K562 (cell line): ENCODE measurements around the gene TMEM176B. TPM values are rescaled to one million over a fixed set of nuclear protein-coding genes. Genes with fewer than 3 reads are reported as not detected.
A peak's percentile ranks its signal among the peaks of the same experiment; 100 is the strongest.

Source experiments
- ARID1B ChIP-seq: fragments of 450-650 bp; IDR thresholded peaks from 2 replicates; pipeline ENCODE4 v1.6.1; 2016; ENCODE audit warnings: antibody characterized with exemption, mild to moderate bottlenecking, inconsistent platforms
- C11orf30 ChIP-seq: fragments of 450-650 bp; IDR thresholded peaks from 2 replicates; pipeline ENCODE4 v1.6.1; 2016; ENCODE audit warnings: low read depth, mild to moderate bottlenecking
- DMBX1 ChIP-seq: fragments of 250-450 bp; sonication (Bioruptor Pico); IDR thresholded peaks from 2 replicates; pipeline ENCODE4 v1.8.0; 2022; ENCODE audit warnings: inconsistent platforms, mild to moderate bottlenecking, moderate library complexity, borderline replicate concordance
- ESRRA ChIP-seq: fragments of 450-650 bp; IDR thresholded peaks from 2 replicates; pipeline ENCODE4 v1.6.1; 2014; ENCODE audit warnings: low read depth, mild to moderate bottlenecking, moderate library complexity, borderline replicate concordance
- RBM34 ChIP-seq: fragments of 200-400 bp; formaldehyde crosslinking; IDR thresholded peaks from 2 replicates; pipeline ENCODE4 v1.6.1; 2018; ENCODE audit warnings: low read length, borderline replicate concordance; ENCODE audit not compliant: insufficient read depth
- SLC30A9 ChIP-seq: fragments of 250-450 bp; sonication (Bioruptor Pico); IDR thresholded peaks from 2 replicates; pipeline ENCODE4 v1.8.0; 2022; ENCODE audit warnings: mild to moderate bottlenecking, moderate library complexity
- SNIP1 ChIP-seq: fragments of 450-650 bp; IDR thresholded peaks from 2 replicates; pipeline ENCODE4 v1.7.1; 2017; ENCODE audit warnings: low read depth, mild to moderate bottlenecking
- TAF1 ChIP-seq: IDR thresholded peaks from 2 replicates; pipeline ENCODE4 v1.6.1; 2011; ENCODE audit warnings: mild to moderate bottlenecking, low read length, moderate library complexity; ENCODE audit not compliant: insufficient read depth, control insufficient read depth, severe bottlenecking; ENCODE audit errors: extremely low read depth
- TCF7 ChIP-seq: sonication (generic); IDR thresholded peaks from 2 replicates; pipeline ENCODE4 v1.6.1; 2016; ENCODE audit warnings: antibody characterized with exemption, borderline replicate concordance
- polyA plus RNA-seq, 8 experiments: library from polyadenylated mRNA; depleted of rRNA in 4 of 8; stranded (reverse) in 5 of 8; unstranded in 3 of 8; fragments of >200 nt; fragmentation: Nextera tagmentation in 2 of 8; fragmentation: Illumina TruSeq in 1 of 8; extraction: Ambion mirVana in 2 of 8; extraction: Trizol in 1 of 8; gene quantifications; 2 replicates each; pipeline versions ENCODE4 v1.2.1 to v1.2.3, GENCODE V29; 2011 to 2014; ENCODE audit warnings: inconsistent platforms in 1 of 8, missing spikeins in 1 of 8
- total RNA-seq, 7 experiments: library from RNA; depleted of rRNA in 6 of 7; stranded (reverse); fragments of >200 nt in 6 of 7; fragmentation: Illumina TruSeq in 2 of 7; extraction: Trizol in 2 of 7; gene quantifications; 2 replicates each; pipeline versions ENCODE4 v1.2.1 to v1.2.3, GENCODE V29; 2011 to 2021; ENCODE audit warnings: low replicate concordance in 1 of 7
- TF ChIP-seq, protein P1 (sequence below): fragments of 450-650 bp; IDR thresholded peaks from 2 replicates; pipeline ENCODE4 v1.6.1; 2017; ENCODE audit warnings: mild to moderate bottlenecking, moderate library complexity
- TF ChIP-seq, protein P2 (sequence below): fragments of 250-450 bp; sonication (Bioruptor Pico); IDR thresholded peaks from 2 replicates; pipeline ENCODE4 v1.4.0; 2020
- TF ChIP-seq, protein P3 (sequence below): sonication (generic); formaldehyde crosslinking; IDR thresholded peaks from 2 replicates; pipeline ENCODE4 v1.8.0; 2023; ENCODE audit warnings: missing genetic modification reagents, mild to moderate bottlenecking, borderline replicate concordance
- TF ChIP-seq, protein P4 (sequence below): sonication (generic); formaldehyde crosslinking; IDR thresholded peaks from 2 replicates; pipeline ENCODE4 v1.9.0; 2022; ENCODE audit warnings: mild to moderate bottlenecking, missing genetic modification reagents

Gene TMEM176B
- total and polyA plus RNA-seq, 9 of the 15 experiments (the other 6 are each of a cell fraction or from before 2014, with no cell fraction given), result 0.19 to 0.60 TPM; not detected in 7

DNA sequence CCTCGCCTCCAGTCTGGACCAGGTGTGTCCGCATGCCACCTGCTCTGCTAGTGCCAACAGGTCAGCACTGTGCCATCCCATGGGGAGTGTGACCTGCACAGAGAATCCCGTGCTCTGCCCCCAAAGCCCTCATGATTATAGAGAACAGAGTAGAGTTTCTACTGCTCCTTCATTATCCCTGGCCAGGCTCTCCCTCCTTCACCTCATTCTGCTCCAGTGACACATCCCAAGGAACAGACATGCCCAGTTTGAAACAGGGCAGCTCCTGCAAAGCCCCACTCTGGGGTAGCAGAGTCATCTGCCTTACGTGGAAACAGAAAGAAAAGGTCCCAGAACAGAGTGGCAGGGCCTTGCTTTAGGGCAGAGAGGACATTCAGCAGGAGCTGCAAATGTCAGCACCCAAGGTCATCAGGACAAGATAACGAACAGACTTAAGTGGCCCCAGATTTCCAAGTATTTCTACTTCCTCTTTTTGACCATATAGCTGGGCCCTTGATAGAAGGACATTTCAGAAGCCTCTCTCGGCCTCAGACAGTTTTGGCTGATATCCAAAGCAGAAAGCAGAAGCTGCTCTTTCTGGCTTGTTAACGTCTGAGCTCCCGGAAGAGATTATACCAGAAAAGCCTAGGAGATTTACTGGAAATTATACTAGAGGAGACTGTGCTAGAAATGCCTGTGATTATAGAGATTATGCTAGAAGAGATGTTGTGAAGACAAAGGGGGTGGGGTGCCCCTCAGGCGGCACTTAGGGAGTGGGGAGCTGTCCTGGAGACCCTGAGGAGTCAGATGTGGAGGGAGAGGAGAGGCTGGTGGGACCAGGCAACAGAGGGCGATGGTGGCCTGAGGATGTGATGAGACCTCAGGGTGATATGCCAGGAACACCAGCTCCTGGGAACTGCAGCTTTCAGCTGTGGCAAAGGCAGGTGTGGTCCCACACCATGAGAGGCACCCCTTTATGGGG is 12.6 kb downstream of the TMEM176B start (continued):
- TF ChIP-seq, protein P1, sequence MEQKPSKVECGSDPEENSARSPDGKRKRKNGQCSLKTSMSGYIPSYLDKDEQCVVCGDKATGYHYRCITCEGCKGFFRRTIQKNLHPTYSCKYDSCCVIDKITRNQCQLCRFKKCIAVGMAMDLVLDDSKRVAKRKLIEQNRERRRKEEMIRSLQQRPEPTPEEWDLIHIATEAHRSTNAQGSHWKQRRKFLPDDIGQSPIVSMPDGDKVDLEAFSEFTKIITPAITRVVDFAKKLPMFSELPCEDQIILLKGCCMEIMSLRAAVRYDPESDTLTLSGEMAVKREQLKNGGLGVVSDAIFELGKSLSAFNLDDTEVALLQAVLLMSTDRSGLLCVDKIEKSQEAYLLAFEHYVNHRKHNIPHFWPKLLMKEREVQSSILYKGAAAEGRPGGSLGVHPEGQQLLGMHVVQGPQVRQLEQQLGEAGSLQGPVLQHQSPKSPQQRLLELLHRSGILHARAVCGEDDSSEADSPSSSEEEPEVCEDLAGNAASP, result no peak
- TF ChIP-seq, protein P2, sequence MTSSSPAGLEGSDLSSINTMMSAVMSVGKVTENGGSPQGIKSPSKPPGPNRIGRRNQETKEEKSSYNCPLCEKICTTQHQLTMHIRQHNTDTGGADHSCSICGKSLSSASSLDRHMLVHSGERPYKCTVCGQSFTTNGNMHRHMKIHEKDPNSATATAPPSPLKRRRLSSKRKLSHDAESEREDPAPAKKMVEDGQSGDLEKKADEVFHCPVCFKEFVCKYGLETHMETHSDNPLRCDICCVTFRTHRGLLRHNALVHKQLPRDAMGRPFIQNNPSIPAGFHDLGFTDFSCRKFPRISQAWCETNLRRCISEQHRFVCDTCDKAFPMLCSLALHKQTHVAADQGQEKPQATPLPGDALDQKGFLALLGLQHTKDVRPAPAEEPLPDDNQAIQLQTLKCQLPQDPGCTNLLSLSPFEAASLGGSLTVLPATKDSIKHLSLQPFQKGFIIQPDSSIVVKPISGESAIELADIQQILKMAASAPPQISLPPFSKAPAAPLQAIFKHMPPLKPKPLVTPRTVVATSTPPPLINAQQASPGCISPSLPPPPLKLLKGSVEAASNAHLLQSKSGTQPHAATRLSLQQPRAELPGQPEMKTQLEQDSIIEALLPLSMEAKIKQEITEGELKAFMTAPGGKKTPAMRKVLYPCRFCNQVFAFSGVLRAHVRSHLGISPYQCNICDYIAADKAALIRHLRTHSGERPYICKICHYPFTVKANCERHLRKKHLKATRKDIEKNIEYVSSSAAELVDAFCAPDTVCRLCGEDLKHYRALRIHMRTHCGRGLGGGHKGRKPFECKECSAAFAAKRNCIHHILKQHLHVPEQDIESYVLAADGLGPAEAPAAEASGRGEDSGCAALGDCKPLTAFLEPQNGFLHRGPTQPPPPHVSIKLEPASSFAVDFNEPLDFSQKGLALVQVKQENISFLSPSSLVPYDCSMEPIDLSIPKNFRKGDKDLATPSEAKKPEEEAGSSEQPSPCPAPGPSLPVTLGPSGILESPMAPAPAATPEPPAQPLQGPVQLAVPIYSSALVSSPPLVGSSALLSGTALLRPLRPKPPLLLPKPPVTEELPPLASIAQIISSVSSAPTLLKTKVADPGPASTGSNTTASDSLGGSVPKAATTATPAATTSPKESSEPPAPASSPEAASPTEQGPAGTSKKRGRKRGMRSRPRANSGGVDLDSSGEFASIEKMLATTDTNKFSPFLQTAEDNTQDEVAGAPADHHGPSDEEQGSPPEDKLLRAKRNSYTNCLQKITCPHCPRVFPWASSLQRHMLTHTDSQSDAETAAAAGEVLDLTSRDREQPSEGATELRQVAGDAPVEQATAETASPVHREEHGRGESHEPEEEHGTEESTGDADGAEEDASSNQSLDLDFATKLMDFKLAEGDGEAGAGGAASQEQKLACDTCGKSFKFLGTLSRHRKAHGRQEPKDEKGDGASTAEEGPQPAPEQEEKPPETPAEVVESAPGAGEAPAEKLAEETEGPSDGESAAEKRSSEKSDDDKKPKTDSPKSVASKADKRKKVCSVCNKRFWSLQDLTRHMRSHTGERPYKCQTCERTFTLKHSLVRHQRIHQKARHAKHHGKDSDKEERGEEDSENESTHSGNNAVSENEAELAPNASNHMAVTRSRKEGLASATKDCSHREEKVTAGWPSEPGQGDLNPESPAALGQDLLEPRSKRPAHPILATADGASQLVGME, result peak; percentile 34; the same call in 1 of the 2 replicates
- no peak for TF ChIP-seq SLC30A9 (CRISPR knock-in tag)
- no peak for TF ChIP-seq C11orf30
- TF ChIP-seq, protein P3, sequence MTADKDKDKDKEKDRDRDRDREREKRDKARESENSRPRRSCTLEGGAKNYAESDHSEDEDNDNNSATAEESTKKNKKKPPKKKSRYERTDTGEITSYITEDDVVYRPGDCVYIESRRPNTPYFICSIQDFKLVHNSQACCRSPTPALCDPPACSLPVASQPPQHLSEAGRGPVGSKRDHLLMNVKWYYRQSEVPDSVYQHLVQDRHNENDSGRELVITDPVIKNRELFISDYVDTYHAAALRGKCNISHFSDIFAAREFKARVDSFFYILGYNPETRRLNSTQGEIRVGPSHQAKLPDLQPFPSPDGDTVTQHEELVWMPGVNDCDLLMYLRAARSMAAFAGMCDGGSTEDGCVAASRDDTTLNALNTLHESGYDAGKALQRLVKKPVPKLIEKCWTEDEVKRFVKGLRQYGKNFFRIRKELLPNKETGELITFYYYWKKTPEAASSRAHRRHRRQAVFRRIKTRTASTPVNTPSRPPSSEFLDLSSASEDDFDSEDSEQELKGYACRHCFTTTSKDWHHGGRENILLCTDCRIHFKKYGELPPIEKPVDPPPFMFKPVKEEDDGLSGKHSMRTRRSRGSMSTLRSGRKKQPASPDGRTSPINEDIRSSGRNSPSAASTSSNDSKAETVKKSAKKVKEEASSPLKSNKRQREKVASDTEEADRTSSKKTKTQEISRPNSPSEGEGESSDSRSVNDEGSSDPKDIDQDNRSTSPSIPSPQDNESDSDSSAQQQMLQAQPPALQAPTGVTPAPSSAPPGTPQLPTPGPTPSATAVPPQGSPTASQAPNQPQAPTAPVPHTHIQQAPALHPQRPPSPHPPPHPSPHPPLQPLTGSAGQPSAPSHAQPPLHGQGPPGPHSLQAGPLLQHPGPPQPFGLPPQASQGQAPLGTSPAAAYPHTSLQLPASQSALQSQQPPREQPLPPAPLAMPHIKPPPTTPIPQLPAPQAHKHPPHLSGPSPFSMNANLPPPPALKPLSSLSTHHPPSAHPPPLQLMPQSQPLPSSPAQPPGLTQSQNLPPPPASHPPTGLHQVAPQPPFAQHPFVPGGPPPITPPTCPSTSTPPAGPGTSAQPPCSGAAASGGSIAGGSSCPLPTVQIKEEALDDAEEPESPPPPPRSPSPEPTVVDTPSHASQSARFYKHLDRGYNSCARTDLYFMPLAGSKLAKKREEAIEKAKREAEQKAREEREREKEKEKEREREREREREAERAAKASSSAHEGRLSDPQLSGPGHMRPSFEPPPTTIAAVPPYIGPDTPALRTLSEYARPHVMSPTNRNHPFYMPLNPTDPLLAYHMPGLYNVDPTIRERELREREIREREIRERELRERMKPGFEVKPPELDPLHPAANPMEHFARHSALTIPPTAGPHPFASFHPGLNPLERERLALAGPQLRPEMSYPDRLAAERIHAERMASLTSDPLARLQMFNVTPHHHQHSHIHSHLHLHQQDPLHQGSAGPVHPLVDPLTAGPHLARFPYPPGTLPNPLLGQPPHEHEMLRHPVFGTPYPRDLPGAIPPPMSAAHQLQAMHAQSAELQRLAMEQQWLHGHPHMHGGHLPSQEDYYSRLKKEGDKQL (CRISPR knock-in tag), result no peak
- TF ChIP-seq TAF1, result no peak
- TF ChIP-seq ARID1B, result peak; percentile 90
- TF ChIP-seq DMBX1 (CRISPR knock-in tag), result no peak
- 0 out of 2 replicates have a peak, but pooled peaks have one; percentile 32 for TF ChIP-seq TCF7
- TF ChIP-seq SNIP1, result no peak
- TF ChIP-seq, protein P4, sequence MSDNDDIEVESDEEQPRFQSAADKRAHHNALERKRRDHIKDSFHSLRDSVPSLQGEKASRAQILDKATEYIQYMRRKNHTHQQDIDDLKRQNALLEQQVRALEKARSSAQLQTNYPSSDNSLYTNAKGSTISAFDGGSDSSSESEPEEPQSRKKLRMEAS (CRISPR knock-in tag), result no peak
- TF ChIP-seq RBM34, result no peak
- peak; percentile 100 for TF ChIP-seq ESRRA
